Measurements from ENCODE around the gene DBN1.
A peak's percentile ranks its signal among the peaks of the same experiment; 100 is the strongest.

DBN1 gene

GRCh38 chr5:177472460-177473442, 683 bp downstream of the DBN1 start:
- DNase-seq = peak; percentile 57

- DNase-seq = no peak
These were observed 1.7 kb downstream of the DBN1 start for GRCh38 chr5:177471610-177472356.

- no peak for DNase-seq
These were observed 2.5 kb downstream of the DBN1 start for GRCh38 chr5:177470759-177471536.

- no peak for DNase-seq
These were observed 3.5 kb downstream of the DBN1 start for GRCh38 chr5:177469750-177470525.

- DNase-seq = no peak
These were observed 4.5 kb downstream of the DBN1 start for GRCh38 chr5:177468685-177469628.

- no peak for DNase-seq
These were observed 5.1 kb downstream of the DBN1 start for GRCh38 chr5:177468329-177468684.

GRCh38 chr5:177467436-177467835, 6.0 kb downstream of the DBN1 start:
- no peak for DNase-seq

- no peak for DNase-seq
These were observed 6.6 kb downstream of the DBN1 start for GRCh38 chr5:177466861-177467260.

GRCh38 chr5:177465044-177465443, 8.4 kb downstream of the DBN1 start:
- no peak for DNase-seq

GRCh38 chr5:177462021-177462670, 11.3 kb downstream of the DBN1 start:
- no peak for DNase-seq

GRCh38 chr5:177459819-177460628, 13.4 kb downstream of the DBN1 start:
- no peak for DNase-seq

- no peak for DNase-seq
These were observed 14.1 kb downstream of the DBN1 start for GRCh38 chr5:177459357-177459756.

GRCh38 chr5:177458912-177459350, 14.5 kb downstream of the DBN1 start:
- DNase-seq = no peak

GRCh38 chr5:177457852-177458681, 15.4 kb downstream of the DBN1 start:
- no peak for DNase-seq

GRCh38 chr5:177456976-177457851, 16.2 kb downstream of the DBN1 start:
- DNase-seq = peak; percentile 62

GRCh38 chr5:177456591-177456964, 16.9 kb downstream of the DBN1 start:
- DNase-seq = no peak

Data from activated naive CD4-positive, alpha-beta T cell treated with Interleukin-2 at 50 U/mL for 16 hours (primary cell).